Stomach (tissue), 4 donors: ENCODE measurements around the gene NCAM1.

Experiments used
- CTCF ChIP-seq, 7 experiments: fragments of 450-650 bp in 4 of 7; fragments of 200-600 bp in 3 of 7; sonication (generic) in 3 of 7; IDR thresholded peaks; one replicate each; pipeline ENCODE4 v1.5.1; 2016 to 2019; ENCODE audit warnings: antibody characterized with exemption in 7 of 7, control low read depth in 2 of 7, mild to moderate bottlenecking in 1 of 7
- POLR2A ChIP-seq, 4 donors: fragments of 450-650 bp; IDR thresholded peaks; one replicate each; pipeline ENCODE4 v1.6.1; 2016; ENCODE audit warnings: antibody characterized with exemption in 4 of 4, control low read depth in 2 of 4, mild to moderate bottlenecking in 1 of 4, moderate library complexity in 1 of 4

GRCh38 chr11:113199866-113200265 is 238.6 kb downstream of the NCAM1 start:
- no peak for TF ChIP-seq CTCF (IDR thresholded peaks at IDR 0.05)
- no peak for TF ChIP-seq POLR2A (IDR thresholded peaks at IDR 0.05)
